Endodermal cell (in vitro differentiated cells): ENCODE data around the gene JUP. TPM values are rescaled to one million over a fixed set of nuclear protein-coding genes. Genes with fewer than 3 reads are reported as not detected.

ENCODE experiments used
- DNase-seq: peaks from one replicate; pipeline ENCODE4 v3.0.0-alpha.2; 2017
- H3K27ac ChIP-seq: 2 replicates; pipeline ENCODE4 v1.5.1; 2013; ENCODE audit warnings: mild to moderate bottlenecking, low read depth, low read length, moderate library complexity
- H3K27me3 ChIP-seq: 2 replicates; pipeline ENCODE4 v1.6.1; 2013; ENCODE audit warnings: mild to moderate bottlenecking, low read length, moderate library complexity; ENCODE audit not compliant: insufficient read depth, control insufficient read depth, poor library complexity, severe bottlenecking
- H3K36me3 ChIP-seq: 2 replicates; pipeline ENCODE4 v1.7.0; 2013; ENCODE audit warnings: mild to moderate bottlenecking, low read length, moderate library complexity; ENCODE audit not compliant: control insufficient read depth, insufficient read depth
- H3K4me1 ChIP-seq: one replicate; pipeline ENCODE4 v1.7.0; 2013; ENCODE audit warnings: low read length; ENCODE audit not compliant: control insufficient read depth, insufficient read depth
- H3K4me3 ChIP-seq: 2 replicates; pipeline ENCODE4 v1.5.1; 2013; ENCODE audit warnings: mild to moderate bottlenecking, low read length, moderate library complexity
- H3K9ac ChIP-seq: 2 replicates; pipeline ENCODE4 v1.6.1; 2013; ENCODE audit warnings: mild to moderate bottlenecking, low read length, moderate library complexity; ENCODE audit not compliant: poor library complexity, severe bottlenecking; ENCODE audit errors: extremely low read depth
- H3K9me3 ChIP-seq: 2 replicates; pipeline ENCODE4 v1.6.1; 2013; ENCODE audit warnings: mild to moderate bottlenecking, low read length, moderate library complexity; ENCODE audit not compliant: control insufficient read depth
- H3K27ac Mint-ChIP-seq: 2 replicates; pipeline ENCODE4 v1.8.0; 2020; ENCODE audit warnings: mixed read lengths
- H3K27me3 Mint-ChIP-seq: 2 replicates; pipeline ENCODE4 v1.8.0; 2021; ENCODE audit warnings: mild to moderate bottlenecking, mixed read lengths; ENCODE audit not compliant: insufficient read depth
- H3K36me3 Mint-ChIP-seq: 2 replicates; pipeline ENCODE4 v1.8.0; 2020; ENCODE audit warnings: low read depth, mixed read lengths
- H3K4me1 Mint-ChIP-seq: 2 replicates; pipeline ENCODE4 v1.8.0; 2020; ENCODE audit warnings: mixed read lengths
- H3K4me3 Mint-ChIP-seq: 2 replicates; pipeline ENCODE4 v1.8.0; 2020; ENCODE audit warnings: mild to moderate bottlenecking, moderate library complexity, mixed read lengths
- H3K9me3 Mint-ChIP-seq: 2 replicates; pipeline ENCODE4 v1.8.0; 2020; ENCODE audit warnings: mild to moderate bottlenecking, mixed read lengths
- CTCF ChIP-seq: fragments of 200-600 bp; sonication (generic); conservative IDR thresholded peaks from 2 replicates; pipeline ENCODE4 v1.5.0; 2021; ENCODE audit warnings: antibody characterized with exemption, mild to moderate bottlenecking
- WGBS, 2 experiments: methylation state at CpG; one replicate each; pipeline versions ENCODE4 v1.1.5 to v1.1.7; 2013; ENCODE audit warnings: missing lambda C conversion rate in 2 of 2, mixed read lengths in 1 of 2; ENCODE audit not compliant: insufficient coverage in 1 of 2, insufficient read length in 1 of 2; 5-methylcytosine and 5-hydroxymethylcytosine counted together
- total RNA-seq, 2 donors: library from RNA; stranded (reverse); fragmentation: NEBNext Ultra II Directional in 1 of 2; extraction: Animal tissue kit (Norgen Biotek cat#: 25700) in 1 of 2; gene quantifications; 2 replicates in 1 of 2; 3 replicates in 1 of 2; pipeline ENCODE4 v1.2.1, GENCODE V29; 2021

Gene JUP
- total RNA-seq, 2 donors from 2014 or later, result 112 to 167 TPM

- DNase-seq, result no peak
- Mint-ChIP-seq H3K4me1 (peaks cover 8% of the 10 kb centered on the region), H3K27me3 (no peaks in the 10 kb centered on the region), H3K27ac (peak overlapping the region; percentile 21), H3K36me3 (peaks cover 72% of the 10 kb centered on the region), H3K9me3 (no peaks in the 10 kb centered on the region), H3K4me3 (no peak overlapping the region)
- H3K4me1 ChIP-seq, result no peaks in the 10 kb centered on the region
- H3K9ac ChIP-seq, result no peak overlapping the region
- no peak overlapping the region for H3K27ac ChIP-seq
- H3K9me3 ChIP-seq, result no peaks in the 10 kb centered on the region
- TF ChIP-seq CTCF, result no peak
- H3K27me3 ChIP-seq, result no peaks in the 10 kb centered on the region
- peaks cover 74% of the 10 kb centered on the region for H3K36me3 ChIP-seq
- 96 to 100% methylated on average over 2 to 3 of the region's 3 CpGs for WGBS, 2 experiments
- H3K4me3 ChIP-seq, result no peak overlapping the region
Observed at GRCh38 chr17:41769985-41770384, 16.5 kb downstream of the JUP start.

- Mint-ChIP-seq H3K27me3 (no peaks in the 10 kb centered on the region), H3K9me3 (no peaks in the 10 kb centered on the region), H3K27ac (no peak overlapping the region), H3K4me3 (no peak overlapping the region), H3K4me1 (peaks cover 8% of the 10 kb centered on the region), H3K36me3 (peaks cover 75% of the 10 kb centered on the region)
- Histone ChIP-seq H3K27me3 (no peaks in the 10 kb centered on the region), H3K4me1 (no peaks in the 10 kb centered on the region), H3K36me3 (peaks cover 79% of the 10 kb centered on the region), H3K9ac (no peak overlapping the region), H3K27ac (no peak overlapping the region), H3K4me3 (no peak overlapping the region), H3K9me3 (no peaks in the 10 kb centered on the region)
- no peak for DNase-seq
- 95% methylated on average over 9 to 16 of the region's 16 CpGs for WGBS, 2 experiments
- no peak for TF ChIP-seq CTCF
Observed at GRCh38 chr17:41769346-41769862, 17.1 kb downstream of the JUP start.

- Mint-ChIP-seq H3K9me3 (no peaks in the 10 kb centered on the region), H3K4me1 (peaks cover 6% of the 10 kb centered on the region), H3K27me3 (no peaks in the 10 kb centered on the region), H3K36me3 (peaks cover 79% of the 10 kb centered on the region), H3K4me3 (no peak overlapping the region), H3K27ac (peak overlapping the region; percentile 4)
- H3K9me3 ChIP-seq, result no peaks in the 10 kb centered on the region
- WGBS, 2 experiments, result 97% methylated on average over 16 to 23 of the region's 23 CpGs
- no peak overlapping the region for H3K9ac ChIP-seq
- H3K27me3 ChIP-seq, result no peaks in the 10 kb centered on the region
- DNase-seq, result no peak
- H3K4me3 ChIP-seq, result no peak overlapping the region
- TF ChIP-seq CTCF, result no peak
- peaks cover 83% of the 10 kb centered on the region for H3K36me3 ChIP-seq
- no peaks in the 10 kb centered on the region for H3K4me1 ChIP-seq
- H3K27ac ChIP-seq, result no peak overlapping the region
Observed at GRCh38 chr17:41768682-41769288, 17.7 kb downstream of the JUP start.
